Lower leg skin (tissue), 4 donors: ENCODE results near the gene HRH1. TPM values are rescaled to one million over a fixed set of nuclear protein-coding genes. Genes with fewer than 3 reads are reported as not detected.
"Not testable (repeated sequence)": the region's sequence is repeated elsewhere in the genome, so short reads cannot be mapped to it uniquely, and the experiment has no call there.

Experiments used
- DNase-seq, 2 donors: peaks; one replicate each; pipeline ENCODE4 v3.0.0-alpha.2; 2019; ENCODE audit warnings: low spot score in 2 of 2
- H3K4me3 ChIP-seq: fragments of 200-600 bp; sonication (generic); 2 replicates; pipeline ENCODE4 v1.5.1; 2017; ENCODE audit warnings: mild to moderate bottlenecking, low read depth; ENCODE audit not compliant: poor library complexity, severe bottlenecking
- POLR2A ChIP-seq, 2 donors: fragments of 450-650 bp; IDR thresholded peaks; one replicate each; pipeline ENCODE4 v1.6.1; 2016 to 2017; ENCODE audit warnings: antibody characterized with exemption in 2 of 2, mild to moderate bottlenecking in 1 of 2, moderate library complexity in 1 of 2
- WGBS, 2 donors: methylation state at CpG; one replicate each; pipeline ENCODE4 v1.1.5; 2018; 5-methylcytosine and 5-hydroxymethylcytosine counted together
- intact Hi-C: fragments of 100-400 bp; cut with DNase I; formaldehyde crosslinking; loops from one replicate; pipeline ENCODE4 v1.15.0; 2023; ENCODE audit warnings: low total_unique reads
- total RNA-seq, 4 donors: library from RNA; depleted of rRNA; stranded (reverse); fragments of >200 nt; gene quantifications; one replicate each; pipeline ENCODE4 v1.1.0, GENCODE V29; 2016
- TF ChIP-seq, protein P1 (sequence below), 3 donors: fragments of 450-650 bp; IDR thresholded peaks; one replicate each; pipeline ENCODE4 v1.5.1; 2016; ENCODE audit warnings: antibody characterized with exemption in 3 of 3, mild to moderate bottlenecking in 3 of 3, moderate library complexity in 2 of 3

The HRH1 gene
- total RNA-seq, 4 donors from 2014 or later, result 6.4 to 19.8 (median 10.1) TPM

DNA sequence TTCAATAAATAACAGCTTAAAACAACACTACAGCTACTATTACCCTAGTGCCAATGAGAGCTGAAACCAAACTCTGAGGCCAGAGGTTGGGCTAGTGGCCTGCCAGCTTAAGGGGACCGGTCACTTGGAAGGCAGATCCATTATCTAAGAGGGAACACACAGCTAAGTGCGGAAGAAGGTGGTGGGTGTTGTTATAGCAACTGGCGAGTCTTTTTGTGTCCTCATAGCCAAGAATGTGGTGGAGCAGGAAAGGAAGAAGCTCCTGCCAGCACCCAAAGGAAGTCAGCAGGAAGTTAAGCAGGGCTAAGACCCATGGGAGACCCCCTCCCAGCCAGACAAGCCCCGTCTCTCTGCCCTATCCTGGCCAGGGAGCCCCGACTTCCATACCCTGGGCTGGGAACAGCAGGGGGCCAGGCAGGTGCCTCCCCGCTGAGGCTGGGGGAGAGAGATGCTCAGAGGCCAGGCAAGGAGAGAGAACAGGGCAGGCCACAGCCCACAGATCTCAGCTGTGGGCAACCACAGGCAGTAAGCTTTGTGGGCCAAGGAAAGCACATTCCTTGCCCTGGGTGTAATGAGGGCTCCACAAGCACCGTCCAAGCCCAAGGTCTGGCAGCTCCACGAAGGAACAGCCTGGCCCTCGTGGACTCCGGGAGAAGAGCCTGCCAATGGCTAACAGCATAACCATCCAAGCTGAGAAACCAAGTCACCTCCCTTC is 34.0 kb upstream of the HRH1 start:
- intact Hi-C loops, result no loop called here
- DNase-seq, result peak in 1 of 2 donors; percentile 74
- TF ChIP-seq, protein P1, sequence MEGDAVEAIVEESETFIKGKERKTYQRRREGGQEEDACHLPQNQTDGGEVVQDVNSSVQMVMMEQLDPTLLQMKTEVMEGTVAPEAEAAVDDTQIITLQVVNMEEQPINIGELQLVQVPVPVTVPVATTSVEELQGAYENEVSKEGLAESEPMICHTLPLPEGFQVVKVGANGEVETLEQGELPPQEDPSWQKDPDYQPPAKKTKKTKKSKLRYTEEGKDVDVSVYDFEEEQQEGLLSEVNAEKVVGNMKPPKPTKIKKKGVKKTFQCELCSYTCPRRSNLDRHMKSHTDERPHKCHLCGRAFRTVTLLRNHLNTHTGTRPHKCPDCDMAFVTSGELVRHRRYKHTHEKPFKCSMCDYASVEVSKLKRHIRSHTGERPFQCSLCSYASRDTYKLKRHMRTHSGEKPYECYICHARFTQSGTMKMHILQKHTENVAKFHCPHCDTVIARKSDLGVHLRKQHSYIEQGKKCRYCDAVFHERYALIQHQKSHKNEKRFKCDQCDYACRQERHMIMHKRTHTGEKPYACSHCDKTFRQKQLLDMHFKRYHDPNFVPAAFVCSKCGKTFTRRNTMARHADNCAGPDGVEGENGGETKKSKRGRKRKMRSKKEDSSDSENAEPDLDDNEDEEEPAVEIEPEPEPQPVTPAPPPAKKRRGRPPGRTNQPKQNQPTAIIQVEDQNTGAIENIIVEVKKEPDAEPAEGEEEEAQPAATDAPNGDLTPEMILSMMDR (IDR thresholded peaks at IDR 0.05), result no peak
- TF ChIP-seq POLR2A (IDR thresholded peaks at IDR 0.05), result no peak
- 62% methylated on average over 10 of the region's 10 CpGs for WGBS, 2 donors
- H3K4me3 ChIP-seq, result no peak overlapping the region

GRCh38 chr3:11126653-11127052 is 27.6 kb upstream of the HRH1 start:
- 81 to 91% methylated on average over 10 of the region's 10 CpGs for WGBS, 2 donors
- no peak overlapping the region for H3K4me3 ChIP-seq
- no peak for TF ChIP-seq POLR2A (IDR thresholded peaks at IDR 0.05)
- TF ChIP-seq, protein P1 (IDR thresholded peaks at IDR 0.05), result no peak
- DNase-seq, result peak in 1 of 2 donors; percentile 62
- intact Hi-C loops, result no loop called here

- H3K4me3 ChIP-seq, result no peak overlapping the region
- DNase-seq, result peak in 1 of 2 donors; percentile 29
- TF ChIP-seq, protein P1 (IDR thresholded peaks at IDR 0.05), result no peak
- no peak for TF ChIP-seq POLR2A (IDR thresholded peaks at IDR 0.05)
- WGBS, 2 donors, result 81 to 92% methylated on average over 8 of the region's 8 CpGs
- intact Hi-C loops, result no loop called here
These were observed 25.3 kb upstream of the HRH1 start for GRCh38 chr3:11128682-11129632.

DNA sequence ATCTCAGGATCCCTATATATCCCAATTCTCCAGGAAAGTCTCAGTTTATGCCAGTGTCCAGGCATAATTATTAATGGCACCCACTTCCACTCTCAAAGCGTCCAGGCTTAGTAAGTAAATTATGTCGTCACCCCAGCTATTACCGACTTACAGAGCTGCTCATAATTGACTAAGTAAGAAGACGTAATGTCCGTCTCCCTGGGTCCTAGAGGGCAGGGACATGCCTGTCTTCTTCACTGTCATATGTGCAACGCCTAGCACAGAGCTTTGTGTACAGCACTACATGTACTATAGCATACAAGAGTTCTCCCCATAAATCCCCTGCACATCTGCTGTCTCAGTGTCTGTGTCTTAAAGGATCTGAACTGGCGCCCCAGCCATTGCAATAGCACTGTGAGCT is 23.9 kb upstream of the HRH1 start:
- no peak overlapping the region for H3K4me3 ChIP-seq
- 86 to 91% methylated on average over 7 of the region's 7 CpGs for WGBS, 2 donors
- intact Hi-C loops, result no loop called here
- DNase-seq, result peak in 1 of 2 donors; percentile 36
- TF ChIP-seq, protein P1 (IDR thresholded peaks at IDR 0.05), result no peak
- no peak for TF ChIP-seq POLR2A (IDR thresholded peaks at IDR 0.05)

- TF ChIP-seq, protein P1 (IDR thresholded peaks at IDR 0.05), result no peak
- no peak for TF ChIP-seq POLR2A (IDR thresholded peaks at IDR 0.05)
- intact Hi-C loops, result no loop called here
- peak; percentile 11 to 45 for DNase-seq
- H3K4me3 ChIP-seq, result no peak overlapping the region
- WGBS, 2 donors, result 35 to 49% methylated on average over 5 of the region's 5 CpGs
These were observed 22.9 kb upstream of the HRH1 start for GRCh38 chr3:11131371-11131770.

- intact Hi-C loops, H3K4me3 ChIP-seq: not testable (repeated sequence)
- 77% methylated on average over 7 of the region's 7 CpGs for WGBS, 2 donors
- peak in 1 of 2 donors; percentile 31 for DNase-seq
These were observed 22.4 kb upstream of the HRH1 start for GRCh38 chr3:11131886-11132285.
